ENCODE results near the gene ASTN2. TPM values are rescaled to one million over a fixed set of nuclear protein-coding genes. Genes with fewer than 3 reads are reported as not detected.

ASTN2 gene
- total and polyA plus RNA-seq, 10 of the 15 experiments (the other 5 are each of a cell fraction or from before 2014, with no cell fraction given) = 1.4 to 15.7 (median 7.0) TPM

DNA sequence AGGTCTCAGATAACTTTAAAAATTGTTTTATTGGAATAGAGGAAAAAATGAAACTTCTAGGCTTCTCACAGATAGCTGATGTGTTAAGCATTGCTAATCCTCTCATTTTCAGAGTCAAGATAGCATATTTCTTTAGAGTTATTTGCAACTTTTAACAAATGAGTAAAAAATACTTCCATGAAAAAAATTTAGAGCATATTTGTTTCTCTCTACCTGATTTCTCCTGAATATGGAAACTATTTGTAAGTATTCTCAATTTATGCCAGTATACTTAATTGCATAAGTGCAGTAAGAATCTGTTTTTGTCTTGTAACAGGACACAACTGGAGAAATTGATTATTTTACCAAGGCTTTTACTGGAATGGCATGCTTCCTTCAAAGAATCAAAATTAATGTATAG, 731.3 kb downstream of the ASTN2 start:
- in situ Hi-C loops (cut with MboI) = no loop called here
- ChIA-PET CTCF (interaction anchor here (0.7 kb wide), 1 partner anchor 11 kb away, joined by 3 read pairs; no protein-coding TSS in a partner anchor), RAD21 (ENCODE audit: unreplicated experiment) (no interaction called here)
- TF ChIP-seq CUX1 (IDR thresholded peaks at IDR 0.05; ENCODE audit: insufficient replicate concordance, low read depth, low read length) (no peak), CHD1 (IDR thresholded peaks at IDR 0.05; ENCODE audit: low read depth, low read length) (no peak), GABPA (IDR thresholded peaks at IDR 0.05; ENCODE audit: low read depth) (no peak), SREBF1 (IDR thresholded peaks at IDR 0.05; ENCODE audit: low read length) (no peak), NFYA (IDR thresholded peaks at IDR 0.05; ENCODE audit: borderline replicate concordance, low read depth, low read length) (no peak), YBX1 (IDR thresholded peaks at IDR 0.05) (no peak), SUPT20H (IDR thresholded peaks at IDR 0.05; ENCODE audit: borderline replicate concordance, control insufficient read depth, low read depth, low read length) (no peak), SPI1 (IDR thresholded peaks at IDR 0.05; ENCODE audit: borderline replicate concordance, insufficient read depth, low read depth, low read length) (no peak), CTCF (IDR thresholded peaks at IDR 0.05 in 2 of 3, conservative IDR thresholded peaks at IDR 0.05 in 1 of 3; ENCODE audit: control insufficient read depth in 2 of 3, extremely low read depth in 1 of 3, insufficient read depth in 1 of 3, low read depth in 3 of 3, low read length in 3 of 3) (no peak), PKNOX1 (IDR thresholded peaks at IDR 0.05) (no peak), NFYB (IDR thresholded peaks at IDR 0.05; ENCODE audit: insufficient read depth, low read depth, low read length) (no peak)
- TF ChIP-seq, protein P1, sequence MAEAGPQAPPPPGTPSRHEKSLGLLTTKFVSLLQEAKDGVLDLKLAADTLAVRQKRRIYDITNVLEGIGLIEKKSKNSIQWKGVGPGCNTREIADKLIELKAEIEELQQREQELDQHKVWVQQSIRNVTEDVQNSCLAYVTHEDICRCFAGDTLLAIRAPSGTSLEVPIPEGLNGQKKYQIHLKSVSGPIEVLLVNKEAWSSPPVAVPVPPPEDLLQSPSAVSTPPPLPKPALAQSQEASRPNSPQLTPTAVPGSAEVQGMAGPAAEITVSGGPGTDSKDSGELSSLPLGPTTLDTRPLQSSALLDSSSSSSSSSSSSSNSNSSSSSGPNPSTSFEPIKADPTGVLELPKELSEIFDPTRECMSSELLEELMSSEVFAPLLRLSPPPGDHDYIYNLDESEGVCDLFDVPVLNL (IDR thresholded peaks at IDR 0.05; ENCODE audit: low read depth, low read length) = no peak

More for the DNA sequence above, 731.3 kb downstream of the ASTN2 start:
- Histone ChIP-seq H4K20me1 (ENCODE audit: control insufficient read depth, insufficient read depth) (no peaks in the 10 kb centered on the region), H3K36me3 (ENCODE audit: control insufficient read depth in 2 of 2, insufficient read depth in 2 of 2, low read length in 1 of 2) (no peaks in the 10 kb centered on the region), H3K9ac (ENCODE audit: control insufficient read depth, insufficient read depth, low read length) (no peak overlapping the region), H3K4me3 (no peak overlapping the region), H2AFZ (ENCODE audit: control insufficient read depth, low read depth, low read length) (no peak overlapping the region), H3K27ac (ENCODE audit: control insufficient read depth, insufficient read depth) (no peak overlapping the region), H3K27me3 (replicated peaks in 1 of 2; ENCODE audit: control insufficient read depth in 2 of 2, insufficient read depth in 2 of 2, low read length in 1 of 2) (no peaks in the 10 kb centered on the region), H3K9me3 (replicated peaks; ENCODE audit: control insufficient read depth, insufficient read depth, low read length) (no peaks in the 10 kb centered on the region), H3K4me2 (ENCODE audit: control insufficient read depth, insufficient read depth) (no peak overlapping the region), H3K79me2 (ENCODE audit: control insufficient read depth, insufficient read depth, low read length) (peaks cover 19% of the 10 kb centered on the region), H3K4me1 (ENCODE audit: control insufficient read depth, insufficient read depth, low read length) (no peaks in the 10 kb centered on the region; the same call in 1 of the 2 replicates)
- ATAC-seq = no peak
- intact Hi-C loops (cut with micrococcal nuclease; ENCODE audit: unreplicated experiment) = no loop called here
- DNase-seq (ENCODE audit: low read depth, low spot score) = no peak
- POLR2A ChIA-PET = no interaction called here
- BruUV-seq (replicated peaks) = no TSS peak
- SMC1A ChIA-PET (ENCODE audit: uncharacterized antibody, unreplicated experiment) = no interaction called here
- FAIRE-seq = no peak
